HepG2 (cell line): ENCODE data around the gene NNMT. TPM values are rescaled to one million over a fixed set of nuclear protein-coding genes. Genes with fewer than 3 reads are reported as not detected.

Source experiments
- CCAR2 ChIP-seq: fragments of 200-400 bp; formaldehyde crosslinking; optimal IDR thresholded peaks from 2 replicates; pipeline ENCODE3; 2018; ENCODE audit warnings: low read depth, mild to moderate bottlenecking, low read length, moderate library complexity
- KAT2B ChIP-seq: fragments of 150-350 bp; IDR thresholded peaks from 2 replicates; pipeline ENCODE4 v1.6.1; 2014; ENCODE audit warnings: low read depth, low read length, borderline replicate concordance
- KDM3A ChIP-seq: IDR thresholded peaks from 2 replicates; pipeline ENCODE4 v1.6.1; 2018; ENCODE audit warnings: low read depth, missing compliant biosample characterization
- KLF16 ChIP-seq, 2 experiments: sonication (generic) in 1 of 2; formaldehyde crosslinking in 1 of 2; IDR thresholded peaks; 2 replicates each; pipeline versions ENCODE4 v1.6.1 to v1.8.0; 2016 to 2023; ENCODE audit warnings: missing genetic modification reagents in 2 of 2, missing compliant biosample characterization in 1 of 2
- KMT2A ChIP-seq: sonication (generic); formaldehyde crosslinking; IDR thresholded peaks from 2 replicates; pipeline ENCODE4 v1.4.0; 2020; ENCODE audit warnings: missing genetic modification reagents
- MIXL1 ChIP-seq: IDR thresholded peaks from 2 replicates; pipeline ENCODE4 v1.6.1; 2016
- NR2C2 ChIP-seq: sonication (generic); formaldehyde crosslinking; IDR thresholded peaks from 2 replicates; pipeline ENCODE4 v1.4.0; 2020; ENCODE audit warnings: missing genetic modification reagents, mild to moderate bottlenecking, moderate library complexity, borderline replicate concordance
- SMC3 ChIP-seq: IDR thresholded peaks from 2 replicates; pipeline ENCODE4 v1.6.1; 2011; ENCODE audit warnings: low read length, improper control_type of control experiment
- TBP ChIP-seq: sonication (generic); formaldehyde crosslinking; IDR thresholded peaks from 2 replicates; pipeline ENCODE4 v1.5.0; 2020; ENCODE audit warnings: missing genetic modification reagents
- ZFP36L2 ChIP-seq: sonication (generic); formaldehyde crosslinking; IDR thresholded peaks from 2 replicates; pipeline ENCODE4 v1.4.0; 2020; ENCODE audit warnings: missing genetic modification reagents
- ZNF350 ChIP-seq: sonication (generic); formaldehyde crosslinking; IDR thresholded peaks from 2 replicates; pipeline ENCODE4 v1.4.0; 2020; ENCODE audit warnings: mild to moderate bottlenecking, low read depth, missing genetic modification reagents, borderline replicate concordance
- ZNF383 ChIP-seq: sonication (generic); formaldehyde crosslinking; IDR thresholded peaks from 2 replicates; pipeline ENCODE4 v1.4.0; 2020; ENCODE audit warnings: missing genetic modification reagents, mild to moderate bottlenecking, borderline replicate concordance
- ZNF614 ChIP-seq: IDR thresholded peaks from 2 replicates; pipeline ENCODE4 v1.6.1; 2018; ENCODE audit warnings: missing biosample characterization, missing genetic modification reagents, inconsistent platforms, borderline replicate concordance
- ZNF780A ChIP-seq: sonication (generic); formaldehyde crosslinking; IDR thresholded peaks from 2 replicates; pipeline ENCODE4 v1.8.0; 2022; ENCODE audit warnings: mild to moderate bottlenecking, missing genetic modification reagents, moderate library complexity
- polyA plus RNA-seq, 8 experiments: library from polyadenylated mRNA; depleted of rRNA in 3 of 8; stranded (reverse) in 7 of 8; unstranded in 1 of 8; fragments of >200 nt; fragmentation: Illumina TruSeq in 4 of 8; extraction: Trizol in 4 of 8; gene quantifications; 2 replicates each; pipeline versions ENCODE4 v1.2.1 to v1.2.3, GENCODE V29; 2011 to 2016; ENCODE audit warnings: low read depth in 4 of 8, missing spikeins in 1 of 8, mixed read lengths in 1 of 8; ENCODE audit not compliant: insufficient read depth in 1 of 8
- total RNA-seq, 5 experiments: library from RNA; depleted of rRNA; stranded (reverse); fragments of >200 nt; fragmentation: Illumina TruSeq; extraction: Trizol; gene quantifications; 2 replicates each; pipeline ENCODE4 v1.2.3, GENCODE V29; 2016; ENCODE audit warnings: low read depth in 1 of 5
- TF ChIP-seq, protein P1 (sequence below), 2 experiments: sonication (generic) in 1 of 2; formaldehyde crosslinking in 1 of 2; IDR thresholded peaks; 2 replicates each; pipeline versions ENCODE4 v1.4.0 to v1.6.1; 2016 to 2020; ENCODE audit warnings: borderline replicate concordance in 1 of 2, low read depth in 1 of 2, mild to moderate bottlenecking in 1 of 2, missing genetic modification reagents in 1 of 2
- TF ChIP-seq, protein P2 (sequence below): sonication (generic); formaldehyde crosslinking; IDR thresholded peaks from 2 replicates; pipeline ENCODE4 v1.8.0; 2023; ENCODE audit warnings: mild to moderate bottlenecking, missing genetic modification reagents
- TF ChIP-seq, protein P3 (sequence below): sonication (generic); formaldehyde crosslinking; IDR thresholded peaks from 2 replicates; pipeline ENCODE4; 2020; ENCODE audit warnings: missing genetic modification reagents, mild to moderate bottlenecking, borderline replicate concordance
- TF ChIP-seq, protein P4 (sequence below): sonication (generic); formaldehyde crosslinking; IDR thresholded peaks from 2 replicates; pipeline ENCODE4 v1.4.0; 2020; ENCODE audit warnings: missing genetic modification reagents

NNMT gene
- total and polyA plus RNA-seq, 2 of the 13 experiments (the other 11 are each of a cell fraction or from before 2014, with no cell fraction given): 0.13 TPM; not detected in 1

DNA sequence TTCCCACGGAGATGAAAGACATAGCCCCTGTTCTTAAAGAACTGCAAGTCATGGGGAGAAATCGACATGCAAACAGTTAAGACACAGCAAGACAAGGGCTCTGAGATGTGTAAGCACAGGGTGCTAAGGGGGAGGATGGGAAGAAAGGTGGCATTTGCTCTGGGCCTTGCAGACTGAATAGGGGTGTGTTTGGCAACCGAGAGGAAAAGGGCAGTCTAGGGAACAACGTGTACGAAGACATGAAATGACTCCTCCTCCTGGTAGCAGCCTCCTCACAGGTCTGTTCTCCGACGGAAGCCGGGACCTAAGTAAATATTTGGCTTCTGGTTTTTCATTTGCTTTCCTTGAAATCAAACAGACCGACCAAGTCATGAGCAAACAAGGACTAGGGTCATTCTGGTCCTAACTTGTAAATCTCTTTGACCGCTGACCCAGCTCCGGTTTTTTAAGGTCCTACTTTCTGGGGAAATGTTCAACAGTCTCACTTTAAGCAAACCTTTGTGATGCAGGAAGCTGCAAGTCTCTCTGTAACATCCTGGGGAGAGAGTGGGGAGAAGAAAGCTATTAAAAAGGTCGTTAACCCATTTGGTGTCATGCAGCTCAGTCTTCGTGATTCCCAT, 19.7 kb downstream of the NNMT start (continued):
- TF ChIP-seq, protein P1, sequence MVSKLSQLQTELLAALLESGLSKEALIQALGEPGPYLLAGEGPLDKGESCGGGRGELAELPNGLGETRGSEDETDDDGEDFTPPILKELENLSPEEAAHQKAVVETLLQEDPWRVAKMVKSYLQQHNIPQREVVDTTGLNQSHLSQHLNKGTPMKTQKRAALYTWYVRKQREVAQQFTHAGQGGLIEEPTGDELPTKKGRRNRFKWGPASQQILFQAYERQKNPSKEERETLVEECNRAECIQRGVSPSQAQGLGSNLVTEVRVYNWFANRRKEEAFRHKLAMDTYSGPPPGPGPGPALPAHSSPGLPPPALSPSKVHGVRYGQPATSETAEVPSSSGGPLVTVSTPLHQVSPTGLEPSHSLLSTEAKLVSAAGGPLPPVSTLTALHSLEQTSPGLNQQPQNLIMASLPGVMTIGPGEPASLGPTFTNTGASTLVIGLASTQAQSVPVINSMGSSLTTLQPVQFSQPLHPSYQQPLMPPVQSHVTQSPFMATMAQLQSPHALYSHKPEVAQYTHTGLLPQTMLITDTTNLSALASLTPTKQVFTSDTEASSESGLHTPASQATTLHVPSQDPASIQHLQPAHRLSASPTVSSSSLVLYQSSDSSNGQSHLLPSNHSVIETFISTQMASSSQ (IDR thresholded peaks at IDR 0.05; ENCODE audit: low read depth): peak; percentile 54; the same call in 1 of the 2 replicates
- TF ChIP-seq, protein P1 (CRISPR knock-in tag; IDR thresholded peaks at IDR 0.05; ENCODE audit: borderline replicate concordance): peak; percentile 31; the same call in 1 of the 2 replicates
- TF ChIP-seq KAT2B (no peak), CCAR2 (peak; percentile 43), ZNF350 (CRISPR knock-in tag) (no peak; the same call in 1 of the 2 replicates), KLF16 (CRISPR knock-in tag; IDR thresholded peaks at IDR 0.05) (peak in 1 of 2 experiments; percentile 41; a peak in 1 of 4 replicates), KDM3A (CRISPR knock-in tag) (no peak), ZNF383 (no peak), KMT2A (no peak), NR2C2 (0 out of 2 replicates have a peak, but pooled peaks have one; percentile 22), MIXL1 (CRISPR knock-in tag) (peak; percentile 68; the same call in 1 of the 2 replicates), SMC3 (no peak), ZNF614 (no peak; the same call in 1 of the 2 replicates), TBP (CRISPR knock-in tag) (no peak), ZNF780A (no peak), ZFP36L2 (CRISPR knock-in tag) (no peak)
- TF ChIP-seq, protein P2, sequence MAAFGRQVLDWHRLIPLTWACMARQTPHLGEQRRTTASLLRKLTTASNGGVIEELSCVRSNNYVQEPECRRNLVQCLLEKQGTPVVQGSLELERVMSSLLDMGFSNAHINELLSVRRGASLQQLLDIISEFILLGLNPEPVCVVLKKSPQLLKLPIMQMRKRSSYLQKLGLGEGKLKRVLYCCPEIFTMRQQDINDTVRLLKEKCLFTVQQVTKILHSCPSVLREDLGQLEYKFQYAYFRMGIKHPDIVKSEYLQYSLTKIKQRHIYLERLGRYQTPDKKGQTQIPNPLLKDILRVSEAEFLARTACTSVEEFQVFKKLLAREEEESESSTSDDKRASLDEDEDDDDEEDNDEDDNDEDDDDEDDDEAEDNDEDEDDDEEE (CRISPR knock-in tag): no peak
- TF ChIP-seq, protein P3, sequence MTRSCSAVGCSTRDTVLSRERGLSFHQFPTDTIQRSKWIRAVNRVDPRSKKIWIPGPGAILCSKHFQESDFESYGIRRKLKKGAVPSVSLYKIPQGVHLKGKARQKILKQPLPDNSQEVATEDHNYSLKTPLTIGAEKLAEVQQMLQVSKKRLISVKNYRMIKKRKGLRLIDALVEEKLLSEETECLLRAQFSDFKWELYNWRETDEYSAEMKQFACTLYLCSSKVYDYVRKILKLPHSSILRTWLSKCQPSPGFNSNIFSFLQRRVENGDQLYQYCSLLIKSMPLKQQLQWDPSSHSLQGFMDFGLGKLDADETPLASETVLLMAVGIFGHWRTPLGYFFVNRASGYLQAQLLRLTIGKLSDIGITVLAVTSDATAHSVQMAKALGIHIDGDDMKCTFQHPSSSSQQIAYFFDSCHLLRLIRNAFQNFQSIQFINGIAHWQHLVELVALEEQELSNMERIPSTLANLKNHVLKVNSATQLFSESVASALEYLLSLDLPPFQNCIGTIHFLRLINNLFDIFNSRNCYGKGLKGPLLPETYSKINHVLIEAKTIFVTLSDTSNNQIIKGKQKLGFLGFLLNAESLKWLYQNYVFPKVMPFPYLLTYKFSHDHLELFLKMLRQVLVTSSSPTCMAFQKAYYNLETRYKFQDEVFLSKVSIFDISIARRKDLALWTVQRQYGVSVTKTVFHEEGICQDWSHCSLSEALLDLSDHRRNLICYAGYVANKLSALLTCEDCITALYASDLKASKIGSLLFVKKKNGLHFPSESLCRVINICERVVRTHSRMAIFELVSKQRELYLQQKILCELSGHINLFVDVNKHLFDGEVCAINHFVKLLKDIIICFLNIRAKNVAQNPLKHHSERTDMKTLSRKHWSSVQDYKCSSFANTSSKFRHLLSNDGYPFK (CRISPR knock-in tag): no peak
- TF ChIP-seq, protein P4, sequence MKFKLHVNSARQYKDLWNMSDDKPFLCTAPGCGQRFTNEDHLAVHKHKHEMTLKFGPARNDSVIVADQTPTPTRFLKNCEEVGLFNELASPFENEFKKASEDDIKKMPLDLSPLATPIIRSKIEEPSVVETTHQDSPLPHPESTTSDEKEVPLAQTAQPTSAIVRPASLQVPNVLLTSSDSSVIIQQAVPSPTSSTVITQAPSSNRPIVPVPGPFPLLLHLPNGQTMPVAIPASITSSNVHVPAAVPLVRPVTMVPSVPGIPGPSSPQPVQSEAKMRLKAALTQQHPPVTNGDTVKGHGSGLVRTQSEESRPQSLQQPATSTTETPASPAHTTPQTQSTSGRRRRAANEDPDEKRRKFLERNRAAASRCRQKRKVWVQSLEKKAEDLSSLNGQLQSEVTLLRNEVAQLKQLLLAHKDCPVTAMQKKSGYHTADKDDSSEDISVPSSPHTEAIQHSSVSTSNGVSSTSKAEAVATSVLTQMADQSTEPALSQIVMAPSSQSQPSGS: no peak
